Measurements from ENCODE around the gene LRRC7.
"Not testable (repeated sequence)": the region's sequence is repeated elsewhere in the genome, so short reads cannot be mapped to it uniquely, and the experiment has no call there.

Gene LRRC7

GRCh38 chr1:69862906-69863305 lies 295.2 kb downstream of the LRRC7 start:
- DNase-seq (ENCODE audit: low read depth in 2 of 3, low spot score in 2 of 3) = no peak

- no peak for DNase-seq (ENCODE audit: low read depth in 2 of 3, low spot score in 2 of 3)
Measured at GRCh38 chr1:69863704-69864103, 296.0 kb downstream of the LRRC7 start.

- DNase-seq (ENCODE audit: low read depth in 2 of 3, low spot score in 2 of 3) = no peak
Measured at GRCh38 chr1:69871412-69871811, 303.7 kb downstream of the LRRC7 start.

- no peak for DNase-seq (ENCODE audit: low read depth in 2 of 3, low spot score in 2 of 3)
Measured at GRCh38 chr1:69878338-69878737, 310.6 kb downstream of the LRRC7 start.

- not testable (repeated sequence) for DNase-seq (ENCODE audit: low read depth in 2 of 3, low spot score in 2 of 3)
Measured at GRCh38 chr1:69888016-69888415, 320.3 kb downstream of the LRRC7 start.

- DNase-seq (ENCODE audit: low read depth in 2 of 3, low spot score in 2 of 3) = no peak
Measured at GRCh38 chr1:69888657-69889056, 320.9 kb downstream of the LRRC7 start.

GRCh38 chr1:69898403-69898947 lies 330.8 kb downstream of the LRRC7 start:
- DNase-seq (ENCODE audit: low read depth in 2 of 3, low spot score in 2 of 3) = no peak

GRCh38 chr1:69911301-69911801 lies 343.6 kb downstream of the LRRC7 start:
- DNase-seq (ENCODE audit: low read depth in 2 of 3, low spot score in 2 of 3) = no peak

- DNase-seq (ENCODE audit: low read depth in 2 of 3, low spot score in 2 of 3) = no peak
Measured at GRCh38 chr1:69913977-69914376, 346.3 kb downstream of the LRRC7 start.

- no peak for DNase-seq (ENCODE audit: low read depth in 2 of 3, low spot score in 2 of 3)
Measured at GRCh38 chr1:69914976-69915765, 347.4 kb downstream of the LRRC7 start.

GRCh38 chr1:69919129-69919921 lies 351.6 kb downstream of the LRRC7 start:
- DNase-seq (ENCODE audit: low read depth in 2 of 3, low spot score in 2 of 3) = no peak

GRCh38 chr1:69919922-69920273 lies 352.2 kb downstream of the LRRC7 start:
- DNase-seq (ENCODE audit: low read depth in 2 of 3, low spot score in 2 of 3) = no peak

GRCh38 chr1:69920426-69920825 lies 352.7 kb downstream of the LRRC7 start:
- no peak for DNase-seq (ENCODE audit: low read depth in 2 of 3, low spot score in 2 of 3)

GRCh38 chr1:69921486-69921885 lies 353.8 kb downstream of the LRRC7 start:
- no peak for DNase-seq (ENCODE audit: low read depth in 2 of 3, low spot score in 2 of 3)

GRCh38 chr1:69928234-69928633 lies 360.5 kb downstream of the LRRC7 start:
- DNase-seq (ENCODE audit: low read depth in 2 of 3, low spot score in 2 of 3) = not testable (repeated sequence)

GRCh38 chr1:69929308-69930057 lies 361.8 kb downstream of the LRRC7 start:
- no peak for DNase-seq (ENCODE audit: low read depth in 2 of 3, low spot score in 2 of 3)

- DNase-seq (ENCODE audit: low read depth in 2 of 3, low spot score in 2 of 3) = no peak
Measured at GRCh38 chr1:69930396-69930795, 362.7 kb downstream of the LRRC7 start.

- no peak for DNase-seq (ENCODE audit: low read depth in 2 of 3, low spot score in 2 of 3)
Measured at GRCh38 chr1:69932760-69933159, 365.0 kb downstream of the LRRC7 start.

GRCh38 chr1:69940231-69940630 lies 372.5 kb downstream of the LRRC7 start:
- DNase-seq (ENCODE audit: low read depth in 2 of 3, low spot score in 2 of 3) = no peak

- no peak for DNase-seq (ENCODE audit: low read depth in 2 of 3, low spot score in 2 of 3)
Measured at GRCh38 chr1:69940816-69941215, 373.1 kb downstream of the LRRC7 start.

- no peak for DNase-seq (ENCODE audit: low read depth in 2 of 3, low spot score in 2 of 3)
Measured at GRCh38 chr1:69943030-69943429, 375.3 kb downstream of the LRRC7 start.

Data from activated CD8-positive, alpha-beta memory T cell treated with anti-CD3 and anti-CD28 coated beads for 48 hours (primary cell).